Endothelial cell of umbilical vein (primary cell): ENCODE results near the gene CMC4. TPM values are rescaled to one million over a fixed set of nuclear protein-coding genes. Genes with fewer than 3 reads are reported as not detected.

Source experiments
- BruUV-seq: library from RNA; stranded (reverse); fragments of 400-500 nt; replicated peaks from 2 replicates; lab custom pipeline; 2021; lab: Mats Ljungman, UMichigan
- CTCF ChIA-PET: fragments of 300-600, 350-600 bp; sonication (Branson Sonifier 250); formaldehyde crosslinking; loops from one replicate; lab custom pipeline; 2021; ENCODE audit warnings: antibody characterized with exemption, inconsistent platforms; lab: Charles Lee
- POLR2A ChIA-PET: fragments of 300-600, 350-600 bp; sonication (Branson Sonifier 250); formaldehyde crosslinking; loops from one replicate; lab custom pipeline; 2021; ENCODE audit warnings: antibody characterized with exemption, inconsistent platforms; lab: Charles Lee
- DNase-seq: peaks from one replicate; pipeline ENCODE4 v3.0.0-alpha.2; 2011; ENCODE audit warnings: low read depth, low spot score
- FAIRE-seq: peaks from 2 replicates; lab custom pipeline; 2011; peaks lifted over from hg19 to GRCh38; lab: Jason Lieb, UNC
- H2AFZ ChIP-seq: 2 replicates; pipeline ENCODE4 v1.6.0; 2012; ENCODE audit warnings: low read depth, low read length, control low read depth, inconsistent platforms
- H3K27ac ChIP-seq: 2 replicates; pipeline ENCODE4 v1.5.1; 2011; ENCODE audit warnings: low read depth, mild to moderate bottlenecking, control low read depth, low read length, moderate library complexity; ENCODE audit not compliant: insufficient read depth
- H3K27me3 ChIP-seq, 2 experiments: 2 replicates each; pipeline versions ENCODE4 v1.6.0 to v1.6.1; 2011; ENCODE audit warnings: low read length in 2 of 2, mixed read lengths in 1 of 2; ENCODE audit not compliant: control insufficient read depth in 2 of 2, insufficient read depth in 2 of 2
- H3K36me3 ChIP-seq, 2 experiments: 2 replicates in 1 of 2; 3 replicates in 1 of 2; pipeline ENCODE4 v1.5.1; 2011; ENCODE audit warnings: low read length in 2 of 2, mild to moderate bottlenecking in 1 of 2, moderate library complexity in 1 of 2; ENCODE audit not compliant: control insufficient read depth in 2 of 2, insufficient read depth in 2 of 2; ENCODE audit errors: extremely low read depth in 1 of 2
- H3K4me1 ChIP-seq: 3 replicates; pipeline ENCODE4 v1.5.1; 2011; ENCODE audit warnings: mild to moderate bottlenecking, low read length; ENCODE audit not compliant: control insufficient read depth, insufficient read depth; ENCODE audit errors: extremely low read depth
- H3K4me2 ChIP-seq: 2 replicates; pipeline ENCODE4 v1.6.1; 2011; ENCODE audit warnings: low read length, control low read depth, mixed read lengths; ENCODE audit not compliant: insufficient read depth
- H3K4me3 ChIP-seq, 3 experiments: fragments of 200-600 bp in 1 of 3; sonication (generic), shearing (Covaris generic) in 1 of 3; replicated peaks in 1 of 3; 2 replicates each; pipeline ENCODE4 v1.5.1; 2011 to 2016; ENCODE audit warnings: control low read depth in 3 of 3, low read length in 3 of 3, mild to moderate bottlenecking in 2 of 3, inconsistent platforms in 1 of 3, low read depth in 1 of 3, moderate library complexity in 1 of 3; ENCODE audit not compliant: insufficient read depth in 1 of 3
- H3K79me2 ChIP-seq: 2 replicates; pipeline ENCODE4 v1.6.0; 2012; ENCODE audit warnings: low read length, inconsistent platforms; ENCODE audit not compliant: control insufficient read depth, insufficient read depth
- H3K9ac ChIP-seq: replicated peaks from 2 replicates; pipeline ENCODE3; 2011; ENCODE audit warnings: low read length, control low read depth; ENCODE audit not compliant: insufficient read depth; ENCODE audit errors: extremely low read depth
- H3K9me1 ChIP-seq: replicated peaks from 3 replicates; pipeline ENCODE4 v1.6.0; 2011; ENCODE audit warnings: mild to moderate bottlenecking, low read length; ENCODE audit not compliant: control insufficient read depth, insufficient read depth; ENCODE audit errors: extremely low read depth
- H3K9me3 ChIP-seq: replicated peaks from 2 replicates; pipeline ENCODE4 v1.5.1; 2012; ENCODE audit warnings: low read length, inconsistent platforms; ENCODE audit not compliant: control insufficient read depth, insufficient read depth
- H4K20me1 ChIP-seq: replicated peaks from 2 replicates; pipeline ENCODE3; 2011; ENCODE audit warnings: mild to moderate bottlenecking, low read length; ENCODE audit not compliant: control insufficient read depth, insufficient read depth; ENCODE audit errors: extremely low read depth
- CTCF ChIP-seq, 2 donors: IDR thresholded peaks; 1 replicate in 1 of 2; 2 replicates in 1 of 2; pipeline ENCODE4 v1.5.1; 2011; ENCODE audit warnings: low read length in 2 of 2, mild to moderate bottlenecking in 2 of 2, moderate library complexity in 2 of 2, control low read depth in 1 of 2, inconsistent platforms in 1 of 2, low read depth in 1 of 2; ENCODE audit not compliant: insufficient read depth in 1 of 2; ENCODE audit errors: extremely low read depth in 1 of 2
- EZH2 ChIP-seq: IDR thresholded peaks from 2 replicates; pipeline ENCODE4 v1.6.1; 2012; ENCODE audit warnings: borderline replicate concordance, low read depth, mild to moderate bottlenecking, moderate library complexity, low read length, inconsistent platforms; ENCODE audit not compliant: severe bottlenecking
- GATA2 ChIP-seq: IDR thresholded peaks from 2 replicates; pipeline ENCODE4 v1.7.0; 2011; ENCODE audit warnings: low read depth, mild to moderate bottlenecking, moderate library complexity, mixed read lengths, low read length; ENCODE audit not compliant: insufficient read length, insufficient read depth
- JUN ChIP-seq: IDR thresholded peaks from 2 replicates; pipeline ENCODE4 v1.6.1; 2011; ENCODE audit warnings: borderline replicate concordance, low read depth; ENCODE audit not compliant: insufficient read length, insufficient read depth
- MAX ChIP-seq: IDR thresholded peaks from 2 replicates; pipeline ENCODE4 v1.6.1; 2011; ENCODE audit not compliant: insufficient read depth, insufficient read length
- POLR2A ChIP-seq: IDR thresholded peaks from 2 replicates; pipeline ENCODE4 v1.6.1; 2012; ENCODE audit warnings: low read depth, mild to moderate bottlenecking, control low read depth, low read length
- POLR2AphosphoS5 ChIP-seq: IDR thresholded peaks from 2 replicates; pipeline ENCODE4 v1.6.1; 2012; ENCODE audit warnings: low read depth, mild to moderate bottlenecking, control low read depth, low read length, moderate library complexity; ENCODE audit not compliant: insufficient read depth
- dilution Hi-C: fragments of 300-500 bp; cut with MboI; formaldehyde crosslinking; loops from one replicate; pipeline ENCODE4 v1.15.0; 2019; ENCODE audit warnings: low sequenced_read_pairs; ENCODE audit not compliant: extremely low pct_ligation_motif_present
- intact Hi-C: fragments of 100-400 bp; cut with micrococcal nuclease; formaldehyde crosslinking; loops from one replicate; pipeline ENCODE4 v1.10.0; 2022
- polyA plus RNA-seq, 4 experiments: library from polyadenylated mRNA; depleted of rRNA in 3 of 4; stranded (reverse) in 3 of 4; unstranded in 1 of 4; fragments of >200 nt; gene quantifications; 2 replicates each; pipeline versions ENCODE4 v1.2.1 to v1.2.3, GENCODE V29; 2011 to 2012; ENCODE audit warnings: missing spikeins in 1 of 4
- total RNA-seq: library from RNA; stranded (reverse); gene quantifications from 2 replicates; pipeline ENCODE4 v1.2.3, GENCODE V29; 2021

Gene CMC4
- total and polyA plus RNA-seq, 2 donors (not counting 3 experiments of a cell fraction or from before 2014, with no cell fraction given): 3.2 to 6.7 TPM

- dilution Hi-C loops (no loop called here), intact Hi-C loops (loop anchor here (1.0 kb wide), 3 partner anchors 14 to 139 kb away; partner anchors contain the start of genes BRCC3, CMC4 and MTCP1)
- ChIA-PET POLR2A (no interaction called here), CTCF (interaction anchor here (0.7 to 3.0 kb wide), 10 partner anchors 8 to 139 kb away, joined by 3 to 26 read pairs (median 4); partner anchors contain the start of gene FUNDC2)
- Histone ChIP-seq H3K4me1 (peaks cover 11% of the 10 kb centered on the region), H3K79me2 (no peaks in the 10 kb centered on the region), H3K9me3 (no peaks in the 10 kb centered on the region), H3K9ac (no peak overlapping the region), H3K36me3 (no peaks in the 10 kb centered on the region), H2AFZ (peak overlapping the region; percentile 44), H4K20me1 (no peaks in the 10 kb centered on the region), H3K27ac (no peak overlapping the region), H3K4me2 (peak overlapping the region; percentile 17), H3K4me3 (no peak overlapping the region), H3K27me3 (no peaks in the 10 kb centered on the region), H3K9me1 (no peaks in the 10 kb centered on the region)
- TF ChIP-seq EZH2: no peak
- TF ChIP-seq CTCF (IDR thresholded peaks at IDR 0.05; ENCODE audit: extremely low read depth in 1 of 2, insufficient read depth in 1 of 2, low read depth in 1 of 2, low read length in 2 of 2): peak; percentile 61 to 78
- no peak for TF ChIP-seq POLR2AphosphoS5
- TF ChIP-seq MAX: no peak
- no peak for TF ChIP-seq GATA2
- no peak for TF ChIP-seq JUN
- no peak for TF ChIP-seq POLR2A
- BruUV-seq: no TSS peak
- peak; percentile 92 for FAIRE-seq
- peak; percentile 82 for DNase-seq
Measured at GRCh38 chrX:155056877-155057792, 13.8 kb downstream of the CMC4 start.
